ENCODE results near the gene ATP6V1B1.

Gene ATP6V1B1

GRCh38 chr2:70901227-70902066 lies 34.3 kb upstream of the ATP6V1B1 start:
- TF ChIP-seq CTCF (conservative IDR thresholded peaks at IDR 0.05; ENCODE audit: low read length) = no peak
- no peak for TF ChIP-seq EZH2phosphoT487 (IDR thresholded peaks at IDR 0.05; ENCODE audit: borderline replicate concordance)
- H3F3A ChIP-seq (ENCODE audit: low read depth) = no peaks in the 10 kb centered on the region
- no peaks in the 10 kb centered on the region for H3K36me3 ChIP-seq (ENCODE audit: insufficient read depth, low read length)
- H3K4me3 ChIP-seq (ENCODE audit: low read length, poor library complexity, severe bottlenecking) = no peak overlapping the region
- no peaks in the 10 kb centered on the region for H3K9me3 ChIP-seq (ENCODE audit: insufficient read depth, low read depth, low read length)
- no peaks in the 10 kb centered on the region for H3K27me3 ChIP-seq (ENCODE audit: insufficient read depth, low read length, poor library complexity, severe bottlenecking)
- H3K4me2 ChIP-seq (ENCODE audit: low read depth, low read length, poor library complexity, severe bottlenecking) = no peak overlapping the region
- no peaks in the 10 kb centered on the region for H4K20me1 ChIP-seq (ENCODE audit: insufficient read depth, low read length, poor library complexity, severe bottlenecking)
- H3K79me2 ChIP-seq (ENCODE audit: insufficient read depth, low read length) = no peaks in the 10 kb centered on the region
- H3K4me1 ChIP-seq (ENCODE audit: insufficient read depth, low read length, poor library complexity, severe bottlenecking) = no peaks in the 10 kb centered on the region
- no peaks in the 10 kb centered on the region for H3K9me2 ChIP-seq (replicated peaks; ENCODE audit: low read depth, low read length)
- H3K9ac ChIP-seq (ENCODE audit: low read depth, low read length, poor library complexity, severe bottlenecking) = no peak overlapping the region
- no peak overlapping the region for H2AFZ ChIP-seq (ENCODE audit: low read length)

- Histone ChIP-seq H3K4me2 (ENCODE audit: low read depth, low read length, poor library complexity, severe bottlenecking) (no peak overlapping the region), H3K27me3 (ENCODE audit: insufficient read depth, low read length, poor library complexity, severe bottlenecking) (no peaks in the 10 kb centered on the region)
Measured at GRCh38 chr2:70902067-70902442, 33.6 kb upstream of the ATP6V1B1 start.

GRCh38 chr2:70902579-70902978 lies 33.1 kb upstream of the ATP6V1B1 start:
- no peaks in the 10 kb centered on the region for H3F3A ChIP-seq (ENCODE audit: low read depth)
- H3K4me1 ChIP-seq (ENCODE audit: insufficient read depth, low read length, poor library complexity, severe bottlenecking) = no peaks in the 10 kb centered on the region
- H3K27me3 ChIP-seq (ENCODE audit: insufficient read depth, low read length, poor library complexity, severe bottlenecking) = no peaks in the 10 kb centered on the region
- H2AFZ ChIP-seq (ENCODE audit: low read length) = no peak overlapping the region
- H3K36me3 ChIP-seq (ENCODE audit: insufficient read depth, low read length) = no peaks in the 10 kb centered on the region
- H4K20me1 ChIP-seq (ENCODE audit: insufficient read depth, low read length, poor library complexity, severe bottlenecking) = no peaks in the 10 kb centered on the region
- H3K79me2 ChIP-seq (ENCODE audit: insufficient read depth, low read length) = no peaks in the 10 kb centered on the region
- H3K4me2 ChIP-seq (ENCODE audit: low read depth, low read length, poor library complexity, severe bottlenecking) = no peak overlapping the region
- TF ChIP-seq EZH2phosphoT487 (IDR thresholded peaks at IDR 0.05; ENCODE audit: borderline replicate concordance) (no peak), CTCF (conservative IDR thresholded peaks at IDR 0.05; ENCODE audit: low read length) (no peak)
- H3K9me3 ChIP-seq (ENCODE audit: insufficient read depth, low read depth, low read length) = no peaks in the 10 kb centered on the region
- no peaks in the 10 kb centered on the region for H3K9me2 ChIP-seq (replicated peaks; ENCODE audit: low read depth, low read length)
- no peak overlapping the region for H3K9ac ChIP-seq (ENCODE audit: low read depth, low read length, poor library complexity, severe bottlenecking)
- H3K4me3 ChIP-seq (ENCODE audit: low read length, poor library complexity, severe bottlenecking) = no peak overlapping the region

More at GRCh38 chr2:70902067-70902442, 33.6 kb upstream of the ATP6V1B1 start:
- no peak for TF ChIP-seq CTCF (conservative IDR thresholded peaks at IDR 0.05; ENCODE audit: low read length)
- no peak for TF ChIP-seq EZH2phosphoT487 (IDR thresholded peaks at IDR 0.05; ENCODE audit: borderline replicate concordance)
- no peak overlapping the region for H3K9ac ChIP-seq (ENCODE audit: low read depth, low read length, poor library complexity, severe bottlenecking)
- H3K4me3 ChIP-seq (ENCODE audit: low read length, poor library complexity, severe bottlenecking) = no peak overlapping the region
- H4K20me1 ChIP-seq (ENCODE audit: insufficient read depth, low read length, poor library complexity, severe bottlenecking) = no peaks in the 10 kb centered on the region
- H3K9me3 ChIP-seq (ENCODE audit: insufficient read depth, low read depth, low read length) = no peaks in the 10 kb centered on the region
- no peaks in the 10 kb centered on the region for H3K36me3 ChIP-seq (ENCODE audit: insufficient read depth, low read length)
- no peaks in the 10 kb centered on the region for H3K9me2 ChIP-seq (replicated peaks; ENCODE audit: low read depth, low read length)
- H2AFZ ChIP-seq (ENCODE audit: low read length) = no peak overlapping the region
- no peaks in the 10 kb centered on the region for H3K4me1 ChIP-seq (ENCODE audit: insufficient read depth, low read length, poor library complexity, severe bottlenecking)
- H3F3A ChIP-seq (ENCODE audit: low read depth) = no peaks in the 10 kb centered on the region
- H3K79me2 ChIP-seq (ENCODE audit: insufficient read depth, low read length) = no peaks in the 10 kb centered on the region

Measured in Loucy (cell line).